Tongue (tissue), 2 donors: Measurements from ENCODE around the gene KDM4B. TPM values are rescaled to one million over a fixed set of nuclear protein-coding genes. Genes with fewer than 3 reads are reported as not detected.
"Not testable (repeated sequence)": the region's sequence is repeated elsewhere in the genome, so short reads cannot be mapped to it uniquely, and the experiment has no call there.

Source experiments
- DNase-seq: peaks from one replicate; pipeline ENCODE4 v3.0.0-alpha.2; 2015
- total RNA-seq: library from RNA; depleted of rRNA; stranded (reverse); fragments of >200 nt; gene quantifications from one replicate; pipeline ENCODE4 v1.2.3, GENCODE V29; 2014

The KDM4B gene
- total RNA-seq, 1 donor from 2014 or later: 28.1 TPM

DNA sequence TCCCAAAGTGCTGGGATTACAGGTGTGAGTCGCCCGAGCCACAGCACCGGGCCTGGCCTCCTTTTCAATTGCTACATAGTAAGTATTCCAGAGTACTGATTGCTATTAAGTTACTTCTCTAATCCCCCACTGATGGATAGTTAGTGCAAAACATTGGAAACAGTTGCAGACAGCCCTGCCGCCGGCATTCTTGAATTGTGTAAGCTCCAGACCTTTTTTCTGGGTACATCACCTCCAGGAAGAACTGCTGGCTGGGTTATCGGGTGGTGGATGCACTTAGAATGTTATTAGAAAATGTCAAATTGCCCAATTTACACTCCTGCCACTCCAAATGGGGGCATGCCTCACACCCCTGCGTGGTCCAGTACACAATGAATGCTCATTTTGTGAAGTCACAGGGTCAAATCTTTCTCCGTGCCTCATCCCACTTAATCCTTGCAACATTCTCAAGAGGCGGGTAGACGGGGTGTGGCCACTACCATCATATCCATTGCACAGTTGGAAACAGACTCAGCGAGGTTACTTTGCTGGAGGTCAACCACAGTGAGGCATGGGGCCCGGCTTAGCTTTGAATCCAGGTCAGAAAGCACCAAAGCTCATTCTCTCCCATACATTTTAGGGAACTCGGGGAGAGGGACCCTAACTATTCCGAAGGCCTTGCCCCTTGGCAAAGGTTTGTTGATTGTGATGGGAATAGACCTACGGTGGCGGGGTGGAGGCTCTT, 1.0 kb upstream of the KDM4B start:
- no peak for DNase-seq

DNA sequence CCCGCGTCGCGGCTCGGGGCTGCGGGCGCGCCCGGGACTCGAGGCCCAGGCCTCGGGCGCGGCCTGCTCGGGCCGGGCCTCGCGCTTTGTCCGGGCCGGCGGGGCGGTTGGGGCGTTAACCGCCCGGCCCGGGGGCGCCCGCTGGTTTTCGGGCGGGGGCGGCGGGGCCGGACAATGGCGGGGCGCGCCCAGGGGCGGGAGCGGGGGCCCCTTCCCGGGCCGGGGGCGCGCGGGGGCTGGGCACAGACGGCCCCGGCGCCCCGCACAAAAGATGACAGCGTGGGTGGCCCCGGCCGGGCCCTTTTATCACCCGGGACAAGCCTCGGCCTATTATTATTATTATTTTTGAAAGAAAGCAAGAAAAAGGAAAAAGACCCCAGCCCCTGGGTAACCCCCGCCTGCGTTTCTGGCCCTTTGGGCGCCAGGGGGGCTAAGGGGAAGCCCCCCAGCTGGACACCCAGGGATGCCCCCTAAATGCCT, 419 bp downstream of the KDM4B start:
- no peak for DNase-seq

GRCh38 chr19:4969772-4970531, 1.0 kb downstream of the KDM4B start:
- DNase-seq: no peak

DNA sequence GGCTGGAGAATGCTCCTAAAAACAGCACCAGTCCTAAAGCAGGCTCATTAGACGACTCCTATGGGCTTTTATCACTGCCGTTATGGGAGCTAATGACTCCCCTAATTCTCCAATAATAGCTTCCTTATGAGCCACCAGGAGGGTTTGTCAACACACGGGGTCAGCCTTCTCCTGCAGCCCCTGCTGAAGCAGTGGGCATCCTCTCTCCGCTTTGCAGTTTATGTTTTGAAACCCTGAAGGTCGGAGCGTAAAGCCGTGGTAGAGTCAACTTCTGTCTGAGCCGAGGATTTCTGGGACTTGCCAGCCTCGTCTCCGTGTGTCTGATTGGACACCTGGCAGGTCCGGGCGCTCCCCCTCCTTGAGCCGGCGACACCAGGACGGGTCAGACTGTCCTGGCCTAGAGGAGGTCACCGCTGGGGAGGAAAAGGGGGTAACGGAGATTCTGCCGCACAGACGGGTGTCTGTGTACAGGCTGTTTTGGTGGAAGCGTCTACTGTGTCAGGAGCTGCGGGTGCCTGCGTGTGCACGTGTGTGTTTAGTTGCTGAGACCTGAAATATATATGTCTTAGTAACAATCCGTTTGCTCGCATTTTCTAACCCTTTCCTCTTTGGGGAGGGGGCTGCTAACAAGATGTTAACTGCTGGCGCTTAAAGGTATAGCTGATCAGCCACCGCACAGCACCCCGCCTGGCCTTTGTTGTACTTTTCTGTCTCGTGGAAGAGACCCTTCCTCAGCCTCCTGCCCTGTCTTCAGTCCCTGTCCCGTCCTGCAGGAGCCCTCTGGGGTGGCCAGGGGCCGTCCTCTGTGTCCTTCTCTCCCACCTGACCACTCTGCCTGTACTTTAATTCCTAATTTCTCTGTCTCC, 1.9 kb downstream of the KDM4B start:
- no peak for DNase-seq

DNA sequence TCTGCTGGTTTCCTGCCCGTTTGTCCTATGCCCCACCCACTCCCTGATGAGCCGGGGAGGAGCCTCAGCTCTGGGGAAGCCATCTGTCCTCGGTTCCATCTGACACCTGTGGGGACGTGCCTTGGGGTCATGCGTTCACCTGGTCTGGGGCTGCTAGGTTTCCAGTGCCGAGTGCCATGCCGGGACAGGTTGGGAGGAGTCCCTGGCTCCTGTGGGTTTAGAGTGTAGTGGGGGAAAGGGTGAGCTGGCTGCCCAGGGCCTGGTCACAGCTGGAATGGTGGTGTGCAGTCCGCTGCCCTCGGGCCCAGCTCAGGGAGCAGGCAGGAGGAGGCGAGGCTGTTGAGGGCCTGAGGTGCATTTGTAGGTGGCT, 2.5 kb downstream of the KDM4B start:
- peak; percentile 51 for DNase-seq

DNA sequence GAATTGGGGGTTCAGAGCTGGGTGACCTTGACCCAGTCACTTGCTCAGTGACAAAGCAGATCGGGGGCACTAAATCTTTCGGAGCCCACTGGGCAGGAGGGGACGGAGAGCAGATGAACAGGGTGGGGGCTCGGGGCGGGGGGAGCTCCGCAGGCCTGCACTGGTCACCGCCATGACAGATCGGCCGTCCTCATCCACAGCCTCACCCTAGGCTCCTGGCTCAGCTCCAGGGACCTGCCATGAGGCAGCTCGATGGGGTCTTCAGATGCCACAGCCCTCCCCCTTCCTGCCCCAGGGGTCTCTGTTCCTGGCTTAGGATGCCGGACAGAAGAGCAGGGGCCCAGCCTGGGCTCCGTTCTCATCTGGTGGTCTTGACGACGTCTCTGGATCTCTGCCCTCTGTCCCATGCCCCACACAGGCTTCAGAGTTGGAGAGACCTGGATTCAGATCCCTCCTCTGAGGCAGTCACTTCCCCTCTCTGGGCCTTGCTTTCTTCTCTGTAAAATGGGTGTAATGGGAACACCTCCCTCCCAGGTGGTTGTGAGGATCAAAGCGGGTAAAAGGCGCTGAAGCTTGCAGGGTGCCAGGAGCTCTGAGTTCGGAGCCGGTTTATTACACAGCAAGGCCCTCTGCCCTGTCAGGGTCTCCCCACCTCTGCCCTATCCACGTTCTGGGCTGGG, 3.0 kb downstream of the KDM4B start:
- DNase-seq: no peak

DNA sequence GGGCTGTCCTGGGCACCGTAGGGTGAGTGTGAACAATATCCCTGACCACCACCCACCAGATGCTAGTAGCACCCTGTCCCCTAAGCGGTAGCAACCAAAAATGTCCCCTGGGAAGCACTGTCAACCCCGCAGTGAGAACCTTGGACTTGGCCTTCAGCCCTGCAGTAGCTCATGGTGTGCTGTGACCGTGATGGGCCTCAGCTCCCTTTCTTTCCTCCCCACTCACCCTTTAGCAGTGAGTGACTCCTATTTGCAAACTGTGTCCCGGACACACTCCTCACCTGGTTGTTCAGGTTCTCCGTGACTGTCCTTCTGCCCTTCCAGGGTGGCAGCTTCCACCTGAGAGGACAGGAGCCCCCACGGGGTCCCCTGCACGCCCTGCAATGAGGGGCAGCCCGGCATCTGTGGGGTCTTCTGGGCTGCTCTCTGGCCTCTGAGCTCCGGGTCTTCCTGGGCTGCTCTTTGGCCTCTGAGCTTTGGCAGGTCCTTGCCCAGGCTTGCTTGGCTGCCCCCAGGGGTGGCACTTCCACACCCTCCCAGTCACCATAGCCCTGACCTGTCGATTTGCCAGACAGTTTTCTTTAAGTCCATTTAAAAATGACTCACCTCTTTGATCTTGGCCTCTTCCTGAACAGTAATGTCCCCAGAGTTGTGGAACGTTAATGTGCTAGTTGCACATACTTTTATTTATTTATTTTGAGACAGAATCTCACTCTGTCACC, 3.8 kb downstream of the KDM4B start:
- DNase-seq: no peak

DNA sequence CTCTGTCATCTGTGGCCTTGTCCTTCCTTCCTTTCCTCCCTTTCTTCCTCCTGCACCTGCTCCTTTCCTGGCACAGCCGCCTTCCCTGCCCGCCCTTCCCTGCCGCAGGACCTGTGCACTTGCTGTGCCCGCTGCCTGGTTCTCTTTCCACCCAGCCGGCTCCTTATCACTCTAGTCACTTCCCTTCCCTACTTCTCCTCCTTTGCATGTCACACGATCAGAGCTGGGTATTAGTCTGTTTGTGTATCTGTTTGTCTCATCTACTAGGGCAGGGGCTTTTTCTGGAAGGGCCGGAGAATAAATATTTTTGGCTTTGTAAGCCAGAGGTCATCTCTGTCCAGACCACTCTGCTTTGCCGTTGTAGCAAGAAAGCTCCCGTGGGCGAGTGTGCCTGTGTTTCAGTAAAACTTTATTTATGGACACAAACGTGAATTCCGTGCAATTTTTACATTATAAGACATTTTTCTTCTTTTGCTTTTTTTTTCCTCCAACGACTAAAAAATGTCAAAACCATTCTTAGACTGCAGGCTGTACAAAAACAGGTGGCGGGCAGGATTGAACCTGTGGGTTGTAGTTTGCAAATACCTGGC, 6.1 kb downstream of the KDM4B start:
- no peak for DNase-seq

- DNase-seq: not testable (repeated sequence)
Observed at GRCh38 chr19:4975601-4976000, 6.7 kb downstream of the KDM4B start.

GRCh38 chr19:4976401-4977298, 7.7 kb downstream of the KDM4B start:
- peak; percentile 87 for DNase-seq

GRCh38 chr19:4977299-4978174, 8.6 kb downstream of the KDM4B start:
- DNase-seq: peak; percentile 80

GRCh38 chr19:4979211-4979807, 10.4 kb downstream of the KDM4B start:
- DNase-seq: no peak

GRCh38 chr19:4980067-4980466, 11.2 kb downstream of the KDM4B start:
- no peak for DNase-seq

GRCh38 chr19:4980838-4981680, 12.1 kb downstream of the KDM4B start:
- DNase-seq: no peak

DNA sequence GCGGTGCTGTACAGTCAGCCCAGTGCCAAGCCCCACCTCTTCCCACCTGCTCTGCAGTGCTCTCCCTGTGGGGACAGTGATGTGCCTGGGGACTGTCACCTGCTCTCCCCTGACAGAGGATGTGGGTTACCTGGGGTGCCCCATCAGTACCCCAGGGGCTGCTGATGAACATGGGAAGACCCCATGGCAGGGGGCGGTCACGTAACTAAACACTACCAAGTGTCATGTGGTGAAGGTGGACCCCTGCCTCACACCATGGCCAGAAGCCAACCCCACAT, 12.7 kb downstream of the KDM4B start:
- DNase-seq: no peak

GRCh38 chr19:4983346-4984105, 14.6 kb downstream of the KDM4B start:
- no peak for DNase-seq

GRCh38 chr19:4984106-4984380, 15.1 kb downstream of the KDM4B start:
- no peak for DNase-seq
